CD4-positive, alpha-beta memory T cell (primary cell): ENCODE measurements around the gene ZNF860. TPM values are rescaled to one million over a fixed set of nuclear protein-coding genes. Genes with fewer than 3 reads are reported as not detected.

Source experiments
- CTCF ChIA-PET: fragments of 350-600 bp; sonication (Branson Sonifier 250); formaldehyde crosslinking; loops from one replicate; lab custom pipeline; 2021; ENCODE audit warnings: inconsistent platforms; ENCODE audit not compliant: partially characterized antibody; lab: Charles Lee
- POLR2A ChIA-PET: fragments of 350-600 bp; sonication (Branson Sonifier 250); formaldehyde crosslinking; loops from one replicate; lab custom pipeline; 2021; ENCODE audit not compliant: partially characterized antibody; lab: Charles Lee
- DNase-seq, 5 donors: peaks; one replicate each; pipeline versions ENCODE4 v3.0.0 to v3.0.0-alpha.2; 2020 to 2022; ENCODE audit warnings: mixed read lengths in 1 of 5
- H3K27ac ChIP-seq: one replicate; pipeline ENCODE4 v1.7.0; 2013; ENCODE audit warnings: low read depth, low read length
- H3K27me3 ChIP-seq: 2 replicates; pipeline ENCODE4 v1.7.0; 2013; ENCODE audit warnings: mild to moderate bottlenecking, low read length, moderate library complexity; ENCODE audit not compliant: insufficient read depth
- H3K36me3 ChIP-seq: 2 replicates; pipeline ENCODE4 v1.7.0; 2013; ENCODE audit warnings: mild to moderate bottlenecking, low read length, moderate library complexity; ENCODE audit not compliant: insufficient read depth
- H3K4me1 ChIP-seq: 2 replicates; pipeline ENCODE4 v1.7.0; 2013; ENCODE audit warnings: mild to moderate bottlenecking, low read length, moderate library complexity; ENCODE audit not compliant: insufficient read depth
- H3K4me3 ChIP-seq, 2 donors: one replicate each; pipeline ENCODE4 v1.7.0; 2013; ENCODE audit warnings: low read length in 2 of 2, mild to moderate bottlenecking in 1 of 2
- H3K9me3 ChIP-seq, 2 donors: one replicate each; pipeline ENCODE4 v1.7.0; 2013; ENCODE audit warnings: low read length in 2 of 2, control low read depth in 1 of 2; ENCODE audit not compliant: control insufficient read depth in 1 of 2
- H3K27ac Mint-ChIP-seq, 7 donors: one replicate each; pipeline ENCODE4 v1.8.0; 2020 to 2021; ENCODE audit warnings: mixed read lengths in 7 of 7, mild to moderate bottlenecking in 6 of 7, inconsistent platforms in 3 of 7, moderate library complexity in 3 of 7
- H3K27me3 Mint-ChIP-seq, 2 donors: one replicate each; pipeline ENCODE4 v1.8.0; 2020 to 2021; ENCODE audit warnings: mixed read lengths in 2 of 2
- H3K36me3 Mint-ChIP-seq, 2 donors: one replicate each; pipeline ENCODE4 v1.8.0; 2020 to 2021; ENCODE audit warnings: mixed read lengths in 2 of 2, inconsistent platforms in 1 of 2, mild to moderate bottlenecking in 1 of 2
- H3K4me1 Mint-ChIP-seq, 4 donors: one replicate each; pipeline ENCODE4 v1.8.0; 2020 to 2021; ENCODE audit warnings: mixed read lengths in 4 of 4, mild to moderate bottlenecking in 1 of 4
- H3K4me3 Mint-ChIP-seq, 8 donors: one replicate each; pipeline ENCODE4 v1.8.0; 2020 to 2021; ENCODE audit warnings: mixed read lengths in 8 of 8, mild to moderate bottlenecking in 7 of 8, moderate library complexity in 6 of 8, inconsistent platforms in 3 of 8
- H3K9me3 Mint-ChIP-seq, 8 donors: one replicate each; pipeline ENCODE4 v1.8.0; 2020 to 2021; ENCODE audit warnings: mixed read lengths in 8 of 8, mild to moderate bottlenecking in 5 of 8, inconsistent platforms in 3 of 8, moderate library complexity in 1 of 8
- intact Hi-C: fragments of 100-400 bp; cut with micrococcal nuclease; formaldehyde crosslinking; loops from one replicate; pipeline ENCODE4 v1.15.1; 2023
- polyA plus RNA-seq, 2 donors: library from polyadenylated mRNA; unstranded; fragments of 300-500 nt; fragmentation: Illumina TruSeq; gene quantifications; one replicate each; pipeline ENCODE4 v1.2.3, GENCODE V29; 2021
- total RNA-seq, 2 experiments: library from RNA; stranded (reverse); gene quantifications; one replicate each; pipeline ENCODE4 v1.2.3, GENCODE V29; 2021

The ZNF860 gene
- total and polyA plus RNA-seq, 4 experiments from 2014 or later = 0.07 TPM; not detected in 3

DNA sequence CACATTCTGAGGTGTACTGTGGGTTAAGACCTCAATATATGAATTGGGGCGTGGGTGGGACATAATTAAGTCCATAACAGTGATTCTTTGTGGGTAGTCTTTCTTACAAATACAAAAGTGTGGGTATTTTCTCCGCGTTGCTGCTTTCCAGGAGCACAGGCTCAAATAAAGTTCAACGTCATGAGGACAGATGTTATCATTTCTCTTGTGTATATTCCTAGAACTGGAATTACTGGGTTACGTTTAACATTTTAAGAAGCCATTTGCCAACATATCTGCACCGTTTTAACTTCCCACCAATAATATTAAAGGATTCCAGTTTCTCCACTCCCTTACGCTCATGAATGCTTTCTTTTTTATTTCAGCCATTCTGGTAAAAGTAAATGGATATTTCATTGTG, 39.6 kb downstream of the ZNF860 start:
- H3K9me3 Mint-ChIP-seq = peaks cover 0 to 1% (median 0%) of the 10 kb centered on the region in 8 donors
- H3K4me3 ChIP-seq = no peak overlapping the region
- H3K36me3 Mint-ChIP-seq = no peaks in the 10 kb centered on the region
- POLR2A ChIA-PET = no interaction called here
- H3K36me3 ChIP-seq = no peaks in the 10 kb centered on the region
- intact Hi-C loops = no loop called here
- no peaks in the 10 kb centered on the region for H3K9me3 ChIP-seq
- H3K27ac ChIP-seq = no peak overlapping the region
- no peaks in the 10 kb centered on the region for H3K4me1 ChIP-seq
- CTCF ChIA-PET = interaction anchor here (2.9 to 5.8 kb wide), 3 partner anchors 121 to 124 kb away, joined by 27 to 134 read pairs (median 34); no protein-coding TSS in a partner anchor
- no peaks in the 10 kb centered on the region for H3K4me1 Mint-ChIP-seq
- peaks cover 1% of the 10 kb centered on the region for H3K27me3 ChIP-seq
- H3K27me3 Mint-ChIP-seq = no peaks in the 10 kb centered on the region
- H3K27ac Mint-ChIP-seq = no peak overlapping the region
- no peak overlapping the region for H3K4me3 Mint-ChIP-seq
- no peak for DNase-seq

DNA sequence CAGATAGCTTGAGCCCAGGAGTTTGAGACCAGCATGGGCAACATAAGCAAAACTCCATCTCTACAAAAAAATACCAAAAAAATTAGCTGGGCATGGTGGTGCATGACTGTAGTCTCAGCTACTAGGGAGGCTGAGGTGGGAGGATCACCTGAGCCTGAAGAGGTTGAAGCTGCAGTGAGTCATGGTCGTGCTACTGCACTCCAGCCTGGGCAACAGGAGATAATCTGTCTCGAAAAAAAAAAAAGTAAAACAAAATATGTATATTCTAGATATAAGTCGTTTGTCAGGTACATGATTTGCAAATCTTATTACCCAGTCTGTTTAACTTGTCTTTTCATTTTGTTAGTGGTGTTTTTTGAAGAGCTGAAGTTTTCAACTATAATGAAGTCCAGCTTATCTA, 40.2 kb downstream of the ZNF860 start:
- Mint-ChIP-seq H3K27ac (no peak overlapping the region), H3K9me3 (peaks cover 0 to 1% (median 0%) of the 10 kb centered on the region in 8 donors), H3K36me3 (no peaks in the 10 kb centered on the region), H3K4me3 (no peak overlapping the region), H3K4me1 (no peaks in the 10 kb centered on the region), H3K27me3 (no peaks in the 10 kb centered on the region)
- CTCF ChIA-PET = interaction anchor here (0.7 to 5.4 kb wide), 3 partner anchors 123 to 219 kb away, joined by 3 to 34 read pairs (median 4); no protein-coding TSS in a partner anchor
- H3K4me1 ChIP-seq = no peaks in the 10 kb centered on the region
- no peaks in the 10 kb centered on the region for H3K36me3 ChIP-seq
- intact Hi-C loops = no loop called here
- no peak for DNase-seq
- H3K27ac ChIP-seq = no peak overlapping the region
- H3K9me3 ChIP-seq = no peaks in the 10 kb centered on the region
- H3K4me3 ChIP-seq = no peak overlapping the region
- POLR2A ChIA-PET = no interaction called here
- peaks cover 7% of the 10 kb centered on the region for H3K27me3 ChIP-seq

- Mint-ChIP-seq H3K27me3 (peaks cover 0 to 3% of the 10 kb centered on the region in 2 donors), H3K36me3 (no peaks in the 10 kb centered on the region), H3K4me1 (no peaks in the 10 kb centered on the region), H3K9me3 (peaks cover 0 to 1% (median 0%) of the 10 kb centered on the region in 8 donors), H3K27ac (no peak overlapping the region), H3K4me3 (no peak overlapping the region)
- Histone ChIP-seq H3K4me1 (no peaks in the 10 kb centered on the region), H3K27me3 (peaks cover 7% of the 10 kb centered on the region), H3K4me3 (no peak overlapping the region), H3K9me3 (no peaks in the 10 kb centered on the region), H3K27ac (no peak overlapping the region), H3K36me3 (no peaks in the 10 kb centered on the region)
- ChIA-PET POLR2A (no interaction called here), CTCF (interaction anchor here (2.0 to 5.4 kb wide), 2 partner anchors 122 to 217 kb away, joined by 4 to 34 read pairs; no protein-coding TSS in a partner anchor)
- intact Hi-C loops = no loop called here
- DNase-seq = no peak
Observed at GRCh38 chr3:32022947-32023346, 41.4 kb downstream of the ZNF860 start.

DNA sequence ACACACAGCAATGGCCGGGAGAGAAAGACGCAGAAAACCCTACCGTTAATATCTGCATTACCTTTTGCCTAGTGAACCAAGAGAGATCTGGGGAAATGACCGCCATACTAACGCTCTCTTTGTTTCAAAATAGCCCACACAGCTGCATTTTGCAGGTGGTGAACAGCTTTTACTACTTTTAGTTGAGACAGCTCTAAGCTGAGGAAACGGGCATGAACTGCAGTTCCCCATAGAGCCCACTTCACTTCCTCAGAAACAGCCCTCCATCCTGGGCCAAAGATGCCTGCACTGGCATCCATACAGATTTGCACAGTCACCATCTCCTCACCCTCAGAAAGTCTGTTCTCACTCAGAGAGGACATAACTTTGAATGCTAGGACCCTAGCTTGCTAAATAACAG, 45.0 kb downstream of the ZNF860 start:
- Histone ChIP-seq H3K36me3 (no peaks in the 10 kb centered on the region), H3K27me3 (peaks cover 7% of the 10 kb centered on the region), H3K27ac (no peak overlapping the region), H3K4me3 (no peak overlapping the region), H3K9me3 (no peaks in the 10 kb centered on the region), H3K4me1 (no peaks in the 10 kb centered on the region)
- Mint-ChIP-seq H3K4me3 (no peak overlapping the region), H3K27me3 (peaks cover 0 to 3% of the 10 kb centered on the region in 2 donors), H3K36me3 (no peaks in the 10 kb centered on the region), H3K9me3 (no peaks in the 10 kb centered on the region), H3K27ac (no peak overlapping the region), H3K4me1 (no peaks in the 10 kb centered on the region)
- intact Hi-C loops = no loop called here
- ChIA-PET POLR2A (no interaction called here), CTCF (interaction anchor here (1.6 to 5.4 kb wide), 2 partner anchors 10 to 118 kb away, joined by 5 to 34 read pairs; no protein-coding TSS in a partner anchor)
- no peak for DNase-seq

DNA sequence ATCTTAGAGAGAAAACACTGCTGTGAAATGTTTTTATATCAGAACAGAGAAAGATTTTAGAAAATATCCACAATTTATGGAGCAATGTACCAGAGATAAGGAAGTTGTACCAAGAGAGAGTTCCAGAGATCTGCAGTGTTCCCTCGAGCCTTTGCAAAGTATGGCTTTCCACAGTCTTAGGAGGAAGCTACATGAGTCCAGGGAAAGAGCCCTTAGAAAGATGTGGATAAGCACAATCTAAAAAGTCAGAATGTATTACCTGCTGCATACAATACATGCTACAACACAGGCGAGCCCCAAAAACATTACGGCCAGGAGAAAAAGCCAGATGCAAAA, 56.4 kb downstream of the ZNF860 start:
- Histone ChIP-seq H3K27ac (no peak overlapping the region), H3K36me3 (no peaks in the 10 kb centered on the region), H3K4me1 (no peaks in the 10 kb centered on the region), H3K4me3 (no peak overlapping the region), H3K27me3 (no peaks in the 10 kb centered on the region), H3K9me3 (peaks cover 0 to 8% of the 10 kb centered on the region in 2 donors)
- ChIA-PET POLR2A (no interaction called here), CTCF (no interaction called here)
- H3K27ac Mint-ChIP-seq = no peak overlapping the region
- H3K9me3 Mint-ChIP-seq = peaks cover 3 to 23% (median 15%) of the 10 kb centered on the region in 8 donors
- H3K4me1 Mint-ChIP-seq = no peaks in the 10 kb centered on the region
- peaks cover 0 to 2% of the 10 kb centered on the region in 2 donors for H3K27me3 Mint-ChIP-seq
- H3K36me3 Mint-ChIP-seq = peaks cover 0 to 5% of the 10 kb centered on the region in 2 donors
- H3K4me3 Mint-ChIP-seq = no peak overlapping the region
- intact Hi-C loops = no loop called here
- DNase-seq = no peak

DNA sequence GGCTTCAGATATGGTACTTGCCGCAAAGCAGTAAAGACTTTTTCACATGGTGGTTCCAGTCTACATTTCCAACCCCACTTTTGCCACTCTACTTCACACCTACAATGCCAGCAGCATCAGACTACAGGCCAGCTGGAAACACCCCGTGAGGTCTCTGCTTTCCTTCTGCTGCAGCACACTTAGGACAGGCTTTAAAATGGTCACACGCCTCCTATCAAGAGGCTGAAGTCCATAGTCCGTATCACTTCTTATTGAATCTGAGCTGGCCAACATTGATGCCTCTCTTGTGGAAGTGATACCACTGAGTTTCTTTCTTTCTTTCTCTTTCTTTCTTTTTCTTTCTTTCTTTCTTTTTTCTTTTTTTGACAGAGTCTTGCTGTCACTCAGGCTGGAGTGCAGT, 59.8 kb downstream of the ZNF860 start:
- peaks cover 0 to 8% of the 10 kb centered on the region in 2 donors for H3K9me3 ChIP-seq
- ChIA-PET CTCF (no interaction called here), POLR2A (no interaction called here)
- H3K36me3 ChIP-seq = no peaks in the 10 kb centered on the region
- no peak overlapping the region for H3K27ac ChIP-seq
- Mint-ChIP-seq H3K27ac (no peak overlapping the region), H3K4me3 (no peak overlapping the region), H3K36me3 (peaks cover 0 to 5% of the 10 kb centered on the region in 2 donors), H3K4me1 (no peaks in the 10 kb centered on the region), H3K9me3 (peaks cover 3 to 32% (median 21%) of the 10 kb centered on the region in 8 donors), H3K27me3 (peaks cover 0 to 2% of the 10 kb centered on the region in 2 donors)
- no peak for DNase-seq
- intact Hi-C loops = no loop called here
- H3K27me3 ChIP-seq = no peaks in the 10 kb centered on the region
- no peaks in the 10 kb centered on the region for H3K4me1 ChIP-seq
- H3K4me3 ChIP-seq = no peak overlapping the region
